Adrenal gland (tissue), 12 donors: ENCODE measurements around the gene ISLR. TPM values are rescaled to one million over a fixed set of nuclear protein-coding genes. Genes with fewer than 3 reads are reported as not detected.

Source experiments
- DNase-seq, 7 donors: peaks; one replicate each; pipeline ENCODE4 v3.0.0-alpha.2; 2019 to 2020
- H3K27ac ChIP-seq, 5 donors: fragments of 200-600 bp; sonication (generic) in 4 of 5; 1 replicate in 3 of 5; 2 replicates in 2 of 5; pipeline versions ENCODE4 v1.5.1 to v1.8.0; 2016 to 2020; ENCODE audit warnings: mild to moderate bottlenecking in 1 of 5
- H3K27me3 ChIP-seq: fragments of 200-600 bp; 2 replicates; pipeline ENCODE4 v1.8.0; 2021
- H3K36me3 ChIP-seq, 2 donors: fragments of 200-600 bp; replicated peaks in 1 of 2; 1 replicate in 1 of 2; 2 replicates in 1 of 2; pipeline versions ENCODE4 v1.5.1 to v1.8.0; 2018 to 2022
- H3K4me1 ChIP-seq, 2 donors: fragments of 200-600 bp; replicated peaks in 1 of 2; 1 replicate in 1 of 2; 2 replicates in 1 of 2; pipeline versions ENCODE4 v1.5.1 to v1.8.0; 2018 to 2021
- H3K4me3 ChIP-seq, 4 donors: fragments of 200-600 bp; sonication (generic) in 3 of 4; one replicate each; pipeline ENCODE4 v1.5.1; 2016 to 2018
- H3K9me3 ChIP-seq, 3 donors: fragments of 200-600 bp; sonication (generic) in 1 of 3; replicated peaks in 1 of 3; 1 replicate in 2 of 3; 2 replicates in 1 of 3; pipeline versions ENCODE4 v1.5.1 to v1.8.0; 2016 to 2021
- CTCF ChIP-seq, 6 experiments: fragments of 450-650 bp in 4 of 6; fragments of 200-600 bp in 2 of 6; sonication (generic) in 1 of 6; IDR thresholded peaks; 1 replicate in 5 of 6; 2 replicates in 1 of 6; pipeline versions ENCODE4 v1.5.1 to v1.8.0; 2016 to 2021; ENCODE audit warnings: antibody characterized with exemption in 6 of 6, mild to moderate bottlenecking in 2 of 6, moderate library complexity in 1 of 6
- POLR2A ChIP-seq, 2 donors: fragments of 450-650 bp; IDR thresholded peaks; one replicate each; pipeline ENCODE4 v1.6.1; 2017; ENCODE audit warnings: antibody characterized with exemption in 2 of 2, mild to moderate bottlenecking in 2 of 2, moderate library complexity in 1 of 2
- WGBS, 4 donors: extraction: QIAGEN DNeasy Blood & Tissue Kit in 2 of 4; methylation state at CpG; one replicate each; pipeline versions ENCODE4 v1.1.5 to v1.1.7; 2013 to 2017; 5-methylcytosine and 5-hydroxymethylcytosine counted together
- intact Hi-C, 2 donors: fragments of 100-400 bp; cut with DNase I; formaldehyde crosslinking; loops; one replicate each; pipeline versions ENCODE4 v1.14.1 to v1.15.0; 2022 to 2023
- polyA plus RNA-seq, 3 donors: library from polyadenylated mRNA; stranded (reverse); fragments of 200-250 nt in 2 of 3; fragments of 350-450 nt in 1 of 3; fragmentation: Illumina TruSeq in 1 of 3; extraction: RNeasy Lipid Tissue Mini Kit (QIAGEN cat#74804) in 1 of 3; gene quantifications; one replicate each; pipeline ENCODE4 v1.2.3, GENCODE V29; 2013 to 2014
- total RNA-seq, 9 donors: library from RNA; depleted of rRNA in 4 of 9; stranded (reverse); fragments of >200 nt in 4 of 9; fragments of 120-200 nt in 1 of 9; fragmentation: NEBNext Ultra II Directional in 1 of 9; extraction: Animal tissue kit (Norgen Biotek cat#: 25700) in 1 of 9; gene quantifications; one replicate each; pipeline versions ENCODE4 v1.1.0 to v1.2.4, GENCODE V29; 2013 to 2023
- donor health status: healthy with polysubstance abuse.
- donor health status: Bipolar disorder and iron deficiency.
- donor health status: DM: yes; HTN: yes; CAD: no.
- donor health status: DM: no; HTN: no; CAD: no.
- donor health status: DM: no; HTN: no; CAD: no.
- donor health status: DM: yes; HTN: yes; CAD: no.

ISLR gene
- total and polyA plus RNA-seq, 12 donors, result 6.1 to 63.4 (median 22.9) TPM

- Histone ChIP-seq H3K9me3 (no peaks in the 10 kb centered on the region), H3K27ac (no peak overlapping the region), H3K36me3 (no peaks in the 10 kb centered on the region), H3K4me3 (no peak overlapping the region), H3K4me1 (no peaks in the 10 kb centered on the region), H3K27me3 (no peaks in the 10 kb centered on the region)
- no peak for TF ChIP-seq POLR2A (IDR thresholded peaks at IDR 0.05)
- TF ChIP-seq CTCF (IDR thresholded peaks at IDR 0.05), result no peak
- intact Hi-C loops, result no loop called here
- WGBS, 4 donors, result 20 to 32% (median 24%) methylated on average over 4 of the region's 4 CpGs
- DNase-seq, result peak in 1 of 7 donors; percentile 29
These were observed 36.6 kb downstream of the ISLR start for GRCh38 chr15:74209997-74210671.

- no peaks in the 10 kb centered on the region for H3K9me3 ChIP-seq
- TF ChIP-seq POLR2A (IDR thresholded peaks at IDR 0.05) (no peak), CTCF (IDR thresholded peaks at IDR 0.05) (no peak)
- no peaks in the 10 kb centered on the region for H3K36me3 ChIP-seq
- H3K4me1 ChIP-seq, result no peaks in the 10 kb centered on the region
- H3K27me3 ChIP-seq, result no peaks in the 10 kb centered on the region
- H3K4me3 ChIP-seq, result no peak overlapping the region
- no peak overlapping the region for H3K27ac ChIP-seq
- DNase-seq, result no peak
- intact Hi-C loops, result no loop called here
These were observed 37.2 kb downstream of the ISLR start for GRCh38 chr15:74210729-74211128.

- no peak overlapping the region for H3K4me3 ChIP-seq
- no peaks in the 10 kb centered on the region for H3K36me3 ChIP-seq
- intact Hi-C loops, result no loop called here
- H3K27ac ChIP-seq, result no peak overlapping the region
- DNase-seq, result no peak
- WGBS, 4 donors, result 89 to 100% (median 98%) methylated on average over 1 of the region's 1 CpG
- no peaks in the 10 kb centered on the region for H3K9me3 ChIP-seq
- no peaks in the 10 kb centered on the region for H3K27me3 ChIP-seq
- TF ChIP-seq POLR2A (IDR thresholded peaks at IDR 0.05) (no peak), CTCF (IDR thresholded peaks at IDR 0.05) (no peak)
- H3K4me1 ChIP-seq, result no peaks in the 10 kb centered on the region
These were observed 38.1 kb downstream of the ISLR start for GRCh38 chr15:74211656-74212055.

- intact Hi-C loops, result no loop called here
- Histone ChIP-seq H3K4me1 (no peaks in the 10 kb centered on the region), H3K27me3 (no peaks in the 10 kb centered on the region), H3K9me3 (no peaks in the 10 kb centered on the region), H3K36me3 (no peaks in the 10 kb centered on the region), H3K27ac (no peak overlapping the region), H3K4me3 (no peak overlapping the region)
- no peak for DNase-seq
- no peak for TF ChIP-seq CTCF (IDR thresholded peaks at IDR 0.05)
- 80 to 90% (median 87%) methylated on average over 8 to 9 of the region's 9 CpGs for WGBS, 4 donors
These were observed 39.0 kb downstream of the ISLR start for GRCh38 chr15:74212494-74212893.
